Activated CD4-positive, alpha-beta T cell treated with anti-CD3 and anti-CD28 coated beads for 4 hours (primary cell): ENCODE measurements around the gene RSAD2.
"Not testable (repeated sequence)": the region's sequence is repeated elsewhere in the genome, so short reads cannot be mapped to it uniquely, and the experiment has no call there.

Experiments used
- DNase-seq, 2 donors: peaks; one replicate each; pipeline ENCODE4 v3.0.0-alpha.2; 2020

The RSAD2 gene

GRCh38 chr2:6864923-6865345 is 12.6 kb upstream of the RSAD2 start:
- DNase-seq = peak in 1 of 2 donors; percentile 6

GRCh38 chr2:6865346-6866274 is 12.0 kb upstream of the RSAD2 start, which contains the start of gene CMPK2:
Gene CMPK2, minus strand, starts transcription at chr2:6865907. Its CDS starts 211 bp downstream, at chr2:6865696.
- peak; percentile 65 to 77 for DNase-seq

GRCh38 chr2:6866275-6866671 is 11.3 kb upstream of the RSAD2 start:
- peak; percentile 40 to 51 for DNase-seq

- no peak for DNase-seq
These were observed 10.6 kb upstream of the RSAD2 start for GRCh38 chr2:6866982-6867381.

GRCh38 chr2:6872394-6872793 is 5.2 kb upstream of the RSAD2 start:
- no peak for DNase-seq

GRCh38 chr2:6874032-6874431 is 3.5 kb upstream of the RSAD2 start:
- no peak for DNase-seq

- no peak for DNase-seq
These were observed 1.3 kb upstream of the RSAD2 start for GRCh38 chr2:6876309-6876708.

GRCh38 chr2:6878549-6878948 is 972 bp downstream of the RSAD2 start:
- no peak for DNase-seq

GRCh38 chr2:6879011-6879410 is 1.4 kb downstream of the RSAD2 start:
- DNase-seq = no peak

GRCh38 chr2:6880200-6880733 is 2.7 kb downstream of the RSAD2 start:
- DNase-seq = peak in 1 of 2 donors; percentile 18

- no peak for DNase-seq
These were observed 3.5 kb downstream of the RSAD2 start for GRCh38 chr2:6881046-6881445.

GRCh38 chr2:6881516-6881915 is 3.9 kb downstream of the RSAD2 start:
- no peak for DNase-seq

GRCh38 chr2:6883448-6884122 is 6.0 kb downstream of the RSAD2 start:
- DNase-seq = no peak

- DNase-seq = no peak
These were observed 8.0 kb downstream of the RSAD2 start for GRCh38 chr2:6885551-6885950.

- no peak for DNase-seq
These were observed 8.4 kb downstream of the RSAD2 start for GRCh38 chr2:6885968-6886367.

- DNase-seq = no peak
These were observed 10.2 kb downstream of the RSAD2 start for GRCh38 chr2:6887751-6888192.

GRCh38 chr2:6888724-6889123 is 11.1 kb downstream of the RSAD2 start:
- no peak for DNase-seq

- DNase-seq = no peak
These were observed 16.4 kb downstream of the RSAD2 start for GRCh38 chr2:6893876-6894482.

- DNase-seq = no peak
These were observed 19.6 kb downstream of the RSAD2 start for GRCh38 chr2:6896930-6897759.

GRCh38 chr2:6902581-6902980 is 25.0 kb downstream of the RSAD2 start:
- DNase-seq = not testable (repeated sequence)

GRCh38 chr2:6905668-6906067 is 28.1 kb downstream of the RSAD2 start:
- DNase-seq = no peak

GRCh38 chr2:6906165-6906741 is 28.7 kb downstream of the RSAD2 start:
- no peak for DNase-seq
